SW480 (cell line): ENCODE data around the gene PTPN11.
"Not testable (repeated sequence)": the region's sequence is repeated elsewhere in the genome, so short reads cannot be mapped to it uniquely, and the experiment has no call there.

Source experiments
- DNase-seq: peaks from one replicate; pipeline ENCODE4 v3.0.0-alpha.2; 2016; ENCODE audit warnings: low spot score

PTPN11 gene

DNA sequence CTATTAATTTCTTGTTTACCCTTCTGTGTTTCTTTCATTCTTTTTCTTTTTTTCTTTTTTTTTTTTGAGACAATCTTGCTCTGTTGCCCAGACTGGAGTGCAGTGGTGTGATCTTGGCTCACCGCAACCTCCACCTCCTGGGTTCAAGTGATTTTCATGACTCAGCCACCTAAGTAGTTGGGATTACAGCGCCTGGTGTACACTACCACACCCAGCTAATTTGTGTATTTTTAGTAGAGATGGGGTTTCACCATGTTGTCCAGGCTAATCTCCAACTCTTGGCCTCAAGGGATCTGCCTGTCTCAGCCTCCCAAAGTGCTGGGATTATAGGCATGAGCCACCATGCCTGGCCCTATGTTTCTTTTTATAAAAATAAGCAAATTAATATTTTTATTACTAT lies 29.4 kb downstream of the PTPN11 start:
- not testable (repeated sequence) for DNase-seq

DNA sequence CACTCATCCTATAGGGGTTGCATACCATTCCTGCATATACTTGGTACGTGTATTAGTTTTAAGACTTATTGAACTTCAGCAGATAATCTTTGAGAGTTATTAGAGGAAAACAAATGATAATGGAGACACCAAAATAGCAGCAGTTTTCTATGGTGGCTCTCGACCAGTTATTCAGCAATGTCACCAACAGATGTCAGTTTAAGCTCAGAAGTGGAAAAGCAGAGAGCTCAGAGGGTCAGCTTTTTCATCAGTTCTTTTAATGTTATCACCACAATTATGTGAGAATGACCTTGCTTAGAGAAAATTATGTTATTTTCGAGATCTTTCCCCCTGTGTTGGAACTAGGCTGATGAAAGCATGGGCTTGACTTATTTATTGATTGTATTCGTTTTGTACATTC lies 32.0 kb downstream of the PTPN11 start:
- no peak for DNase-seq

DNA sequence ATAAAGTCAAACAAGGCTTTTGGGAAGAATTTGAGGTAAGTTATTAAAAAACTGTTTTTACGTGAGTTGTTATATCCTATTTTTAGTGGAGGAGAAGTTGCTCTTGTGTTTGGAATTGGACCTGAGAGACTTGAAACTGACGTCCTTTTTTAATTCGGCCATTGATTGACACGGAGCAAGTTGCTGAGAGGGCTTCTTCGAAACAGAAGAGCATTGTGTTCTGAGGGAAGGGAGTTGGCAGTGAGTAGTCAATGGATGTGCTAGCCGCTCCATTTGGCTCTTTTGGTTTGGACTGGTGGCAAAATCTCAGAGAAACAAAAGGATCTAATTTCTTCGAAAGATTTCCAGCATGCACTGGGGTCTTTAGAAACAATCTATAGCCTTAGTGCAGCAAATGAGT lies 37.3 kb downstream of the PTPN11 start:
- DNase-seq: no peak

DNA sequence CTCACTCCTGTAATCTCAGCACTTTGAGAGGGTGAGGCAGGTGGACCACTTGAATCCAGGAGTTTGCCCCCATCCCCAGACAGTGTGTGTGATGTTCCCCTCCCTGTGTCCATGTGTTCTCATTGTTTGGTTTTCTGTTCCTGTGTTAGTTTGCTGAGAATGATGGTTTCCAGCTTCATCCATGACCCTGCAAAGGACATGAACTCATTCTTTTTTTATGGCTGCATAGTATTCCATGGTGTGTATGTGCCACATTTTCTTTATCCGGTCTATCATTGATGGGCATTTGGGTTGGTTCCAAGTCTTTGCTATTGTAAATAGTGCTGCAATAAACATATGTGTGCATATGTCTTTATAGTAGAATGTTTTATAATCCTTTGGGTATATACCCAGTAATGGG lies 38.4 kb downstream of the PTPN11 start:
- not testable (repeated sequence) for DNase-seq

DNA sequence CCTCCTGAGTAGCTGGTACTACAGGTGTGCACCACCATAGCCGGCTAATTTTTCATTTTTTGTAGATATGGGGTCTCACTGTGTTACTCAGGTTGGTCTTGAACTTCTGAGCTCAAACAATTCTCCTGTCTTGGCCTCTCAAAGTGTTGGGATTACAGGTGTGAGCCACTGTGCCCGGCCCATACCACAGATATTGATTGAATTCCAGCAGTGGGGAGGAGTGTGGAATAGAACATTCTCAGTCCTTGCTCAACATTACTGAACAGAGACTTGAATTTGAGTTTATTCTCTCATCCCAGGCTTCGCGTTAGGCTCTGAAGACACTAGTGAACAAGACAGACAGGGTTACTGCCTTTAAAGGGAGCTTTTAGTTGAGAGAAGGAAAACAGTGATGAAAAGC lies 39.6 kb downstream of the PTPN11 start:
- no peak for DNase-seq

DNA sequence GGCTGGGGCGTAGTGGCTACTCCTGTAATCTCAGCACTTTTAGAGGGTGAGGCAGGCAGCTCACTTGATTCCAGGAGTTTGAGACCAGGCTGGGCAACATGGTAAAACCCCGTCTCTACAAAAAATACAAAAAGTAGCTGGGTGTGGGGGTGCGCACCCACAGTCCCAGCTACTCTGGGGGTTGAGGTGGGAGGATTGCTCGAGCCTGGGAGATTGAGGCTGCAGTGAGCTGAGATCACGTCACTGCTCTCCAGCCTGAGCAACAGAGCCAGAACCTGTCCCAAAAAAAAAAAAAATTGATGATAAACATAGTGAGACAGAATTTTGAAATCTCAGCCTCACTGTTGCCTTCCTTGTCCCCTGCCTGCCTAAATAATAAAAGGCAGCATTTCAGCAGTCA lies 40.0 kb downstream of the PTPN11 start:
- no peak for DNase-seq

DNA sequence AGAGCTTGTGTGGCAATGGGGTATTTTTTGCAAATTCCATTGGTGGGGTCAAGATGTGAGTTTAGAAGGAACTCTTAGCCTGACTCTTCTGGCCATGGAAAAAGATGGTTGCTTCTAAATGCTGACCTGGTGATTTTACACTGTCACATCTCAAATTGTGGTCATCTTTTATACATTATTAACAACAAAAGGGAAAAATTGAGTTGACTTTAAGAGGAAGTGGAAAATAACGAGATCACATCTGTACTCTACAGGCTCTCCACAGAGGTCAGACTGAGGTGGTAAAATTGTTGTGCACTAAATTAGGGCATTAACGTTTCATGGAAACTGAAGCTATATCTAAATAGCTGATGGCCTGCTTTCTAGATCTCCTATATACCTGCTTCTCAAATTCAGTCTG lies 44.7 kb downstream of the PTPN11 start:
- no peak for DNase-seq

DNA sequence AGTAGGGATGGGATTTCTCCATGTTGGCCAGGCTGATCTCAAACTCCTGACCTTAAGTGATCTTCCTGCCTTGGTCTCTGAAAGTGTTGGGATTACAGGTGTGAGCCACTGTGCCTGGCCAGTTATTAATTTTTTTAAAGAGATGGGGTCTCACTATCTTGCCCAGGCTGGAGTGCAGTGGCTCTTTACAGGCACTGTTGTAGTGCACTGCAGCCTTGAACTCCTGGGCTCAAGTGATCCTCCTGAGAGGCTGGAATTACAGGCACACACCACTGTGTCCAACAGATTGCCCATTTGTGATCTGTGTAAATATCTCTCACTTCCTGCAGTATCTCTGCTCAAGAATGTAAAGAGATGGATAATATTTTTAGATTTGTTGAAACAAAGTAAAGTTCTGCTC lies 45.9 kb downstream of the PTPN11 start:
- DNase-seq: no peak

DNA sequence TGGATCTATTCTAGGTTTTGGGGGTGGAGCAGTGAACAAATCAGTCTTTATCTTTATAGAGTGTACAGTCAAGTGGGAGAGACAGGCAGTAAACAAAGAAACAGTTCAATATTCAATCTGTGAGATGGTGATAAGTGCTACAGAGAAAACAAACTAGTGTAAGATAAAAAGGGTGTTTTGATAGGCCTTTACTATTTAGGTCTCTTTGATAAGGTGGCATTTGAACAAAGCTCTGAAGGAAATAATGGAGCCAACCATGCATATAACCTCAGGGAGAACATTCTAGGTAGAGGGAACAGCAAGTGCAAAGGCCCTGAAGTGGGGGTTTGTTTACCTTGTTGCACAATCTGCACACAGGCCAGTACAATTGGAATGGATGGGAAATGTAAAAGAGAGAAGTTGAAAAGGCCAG lies 47.3 kb downstream of the PTPN11 start:
- DNase-seq: no peak

DNA sequence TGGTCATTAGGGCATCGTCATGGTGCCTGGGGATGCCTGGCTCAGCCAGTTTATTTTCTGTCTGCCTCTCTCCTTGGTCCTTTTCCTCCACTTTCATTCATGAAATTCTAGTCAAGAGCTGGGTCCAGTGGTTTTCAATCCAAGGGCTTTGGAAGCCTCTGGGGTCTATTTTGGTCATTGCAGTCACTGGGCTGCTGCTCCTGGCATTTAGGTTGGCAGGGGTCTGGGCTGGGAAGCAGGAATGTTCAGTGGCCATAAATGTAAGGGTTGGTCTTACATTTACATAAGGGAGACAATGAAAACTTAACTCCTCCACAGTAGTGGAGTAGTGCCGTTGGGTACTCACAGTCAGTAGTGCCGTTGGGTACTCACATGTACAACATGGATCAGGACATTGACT lies 48.1 kb downstream of the PTPN11 start:
- no peak for DNase-seq

DNA sequence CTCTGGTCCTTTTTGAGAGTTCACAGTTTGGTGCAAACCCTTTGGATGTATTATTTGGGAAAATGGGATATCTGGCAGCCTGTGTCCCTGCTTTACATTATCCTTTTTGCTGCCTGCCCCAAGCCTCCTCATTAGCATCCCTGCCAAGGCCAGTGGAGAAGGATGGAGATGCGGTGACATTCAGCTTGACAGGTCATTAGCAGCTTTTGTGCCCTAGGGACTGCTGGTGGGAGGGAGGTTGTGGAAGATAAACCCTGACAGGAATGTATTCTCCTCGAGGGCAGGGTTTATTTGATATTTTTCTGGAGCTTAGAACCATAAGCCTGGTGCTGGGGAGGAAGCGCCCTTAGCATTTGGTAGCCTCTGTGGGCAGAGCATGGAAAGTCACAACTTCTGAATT lies 49.3 kb downstream of the PTPN11 start:
- DNase-seq: no peak

DNA sequence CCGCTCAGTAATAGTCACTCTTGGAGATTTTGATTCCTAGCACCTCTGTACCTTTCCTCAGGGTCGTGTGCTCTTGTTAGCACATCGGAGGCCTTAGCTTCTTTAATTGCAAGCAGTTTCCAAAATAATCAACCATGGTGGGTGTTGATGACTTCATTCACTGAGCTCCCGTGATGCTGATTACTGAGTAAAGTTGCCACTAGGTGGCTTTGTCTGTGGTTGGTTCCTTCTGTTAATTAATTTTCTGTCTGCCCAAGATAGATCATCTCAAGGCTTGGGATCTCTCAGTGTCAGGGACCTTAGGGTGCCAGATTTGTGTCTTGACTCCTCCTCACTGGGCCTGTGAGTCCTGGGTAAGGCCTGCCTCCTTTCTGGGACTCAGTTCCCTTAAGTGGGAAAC lies 54.3 kb downstream of the PTPN11 start:
- no peak for DNase-seq

DNA sequence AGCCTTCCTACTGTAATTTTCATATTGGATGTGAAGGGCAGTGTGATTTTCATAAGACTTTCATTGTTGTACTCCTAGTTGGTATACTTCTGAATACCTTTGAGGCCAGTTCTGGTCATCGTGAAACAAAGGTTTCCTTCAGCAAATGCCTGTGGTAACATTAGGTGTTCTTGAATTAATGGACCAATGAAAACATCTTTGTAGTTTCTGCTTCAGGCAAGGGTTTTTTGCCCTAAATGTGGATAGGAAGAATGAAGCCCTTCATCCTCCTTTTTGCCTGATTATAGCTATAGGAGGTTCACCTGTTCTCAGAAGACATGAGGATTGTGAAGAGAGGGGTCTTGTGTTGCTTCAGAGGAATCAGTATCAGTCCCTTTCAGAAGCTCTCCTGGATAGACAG lies 60.7 kb downstream of the PTPN11 start:
- no peak for DNase-seq

DNA sequence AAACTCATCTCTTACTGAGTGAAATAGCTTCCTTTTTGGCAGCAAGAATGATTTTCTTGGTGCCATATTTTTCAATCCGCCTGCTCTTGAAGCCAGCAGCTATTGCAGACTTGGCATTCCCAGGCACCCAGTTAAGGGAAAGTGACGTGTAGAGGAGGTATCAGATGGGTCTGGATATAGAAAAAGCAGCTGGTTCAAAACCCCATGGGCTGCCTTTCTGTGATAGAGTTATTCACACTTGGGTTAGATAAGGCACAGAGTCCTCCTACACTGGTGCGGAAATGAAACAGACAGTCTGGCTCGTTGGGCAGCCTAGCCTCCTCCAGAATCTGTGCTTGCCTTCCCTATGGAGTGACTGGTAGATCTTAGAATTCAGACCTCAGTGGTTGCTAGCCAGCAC lies 62.2 kb downstream of the PTPN11 start:
- DNase-seq: no peak

DNA sequence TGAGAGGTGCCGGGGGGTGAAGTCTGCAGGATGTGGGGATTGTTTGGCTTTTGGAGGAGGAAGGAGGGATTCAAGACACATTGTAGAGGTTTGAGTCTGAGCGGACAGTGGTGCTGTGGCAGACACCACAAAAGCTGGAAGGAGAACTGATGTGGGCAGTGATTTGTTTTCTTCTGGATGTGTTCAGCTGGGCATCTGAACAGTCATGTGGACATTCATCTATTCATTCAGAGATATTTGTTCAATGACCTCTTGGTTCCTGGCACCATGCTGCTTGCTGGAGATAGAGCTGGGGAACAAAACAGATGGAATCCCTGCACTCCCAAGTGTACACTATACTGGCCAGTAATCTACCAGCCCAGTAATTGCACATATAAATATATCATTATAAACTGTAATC lies 64.0 kb downstream of the PTPN11 start:
- DNase-seq: no peak

DNA sequence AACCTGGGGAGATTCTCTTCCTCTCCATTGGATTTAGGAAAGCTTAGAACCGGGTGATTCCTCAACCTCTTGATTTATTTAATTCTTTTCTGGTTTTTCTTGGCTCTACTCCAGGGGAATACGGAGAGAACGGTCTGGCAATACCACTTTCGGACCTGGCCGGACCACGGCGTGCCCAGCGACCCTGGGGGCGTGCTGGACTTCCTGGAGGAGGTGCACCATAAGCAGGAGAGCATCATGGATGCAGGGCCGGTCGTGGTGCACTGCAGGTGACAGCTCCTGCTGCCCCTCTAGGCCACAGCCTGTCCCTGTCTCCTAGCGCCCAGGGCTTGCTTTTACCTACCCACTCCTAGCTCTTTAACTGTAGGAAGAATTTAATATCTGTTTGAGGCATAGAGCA lies 67.6 kb downstream of the PTPN11 start:
- DNase-seq: no peak

DNA sequence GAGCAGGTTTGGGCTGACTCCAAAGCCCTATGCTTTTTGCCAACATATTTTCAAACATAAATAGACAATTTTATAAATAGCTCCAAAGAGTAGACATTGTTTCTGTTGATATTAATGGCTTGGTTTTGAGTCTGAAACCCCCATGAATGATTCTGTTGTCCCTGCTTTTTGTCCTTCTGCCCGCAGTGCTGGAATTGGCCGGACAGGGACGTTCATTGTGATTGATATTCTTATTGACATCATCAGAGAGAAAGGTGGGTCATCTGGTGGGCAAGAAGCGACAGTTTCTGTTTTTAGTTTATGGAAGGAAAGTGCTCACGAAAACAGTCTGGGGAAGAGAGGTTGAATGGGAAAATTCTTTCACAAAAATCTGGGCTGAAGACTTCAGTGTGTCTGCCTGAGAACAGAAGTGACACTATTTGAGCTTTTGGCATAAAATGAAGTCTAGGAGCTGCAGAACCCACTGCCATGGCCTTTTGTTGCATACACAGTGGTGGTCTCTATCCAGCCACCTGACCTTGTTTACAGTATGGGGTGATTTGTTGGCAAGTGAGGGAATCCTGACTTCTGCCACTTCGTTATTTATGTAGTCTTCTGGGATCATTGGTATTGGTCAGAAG lies 69.6 kb downstream of the PTPN11 start:
- DNase-seq: no peak

DNA sequence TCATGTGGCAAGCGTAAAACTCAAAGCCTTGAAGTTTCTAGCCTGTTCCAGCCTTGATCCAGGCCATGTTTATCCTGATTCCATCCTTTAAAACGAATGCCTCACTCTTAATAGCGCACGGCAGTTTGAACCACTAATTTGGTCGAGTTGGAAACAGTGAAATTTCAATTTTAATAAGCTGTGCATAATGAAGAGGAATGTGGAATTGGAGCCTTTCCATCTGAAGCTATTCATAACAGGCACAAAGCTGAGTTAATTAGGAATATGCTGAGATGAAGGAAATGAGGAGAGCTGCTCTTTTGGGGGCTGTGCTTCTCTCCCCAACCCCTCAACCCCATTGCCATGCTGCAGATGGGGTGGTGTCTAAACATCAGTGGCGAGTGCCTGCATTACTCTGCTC lies 70.7 kb downstream of the PTPN11 start:
- DNase-seq: no peak

DNA sequence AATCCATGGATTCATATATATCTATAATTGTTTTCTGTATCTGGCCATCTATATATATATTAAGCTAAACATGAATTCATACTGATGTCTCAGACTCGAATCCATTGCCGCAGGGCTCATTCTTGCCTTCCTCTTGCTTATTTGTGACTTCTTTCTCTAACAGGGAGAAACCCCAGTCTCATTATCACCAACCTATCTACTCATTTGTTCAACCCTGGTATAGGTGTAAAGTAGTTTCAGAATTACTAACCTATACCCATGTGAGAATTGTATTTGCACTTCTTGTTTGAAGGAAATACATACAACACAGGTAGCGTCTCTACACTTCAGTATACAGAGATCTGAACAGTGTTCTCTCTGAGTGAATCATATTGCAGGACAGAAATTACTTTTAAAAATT lies 77.7 kb downstream of the PTPN11 start:
- no peak for DNase-seq

DNA sequence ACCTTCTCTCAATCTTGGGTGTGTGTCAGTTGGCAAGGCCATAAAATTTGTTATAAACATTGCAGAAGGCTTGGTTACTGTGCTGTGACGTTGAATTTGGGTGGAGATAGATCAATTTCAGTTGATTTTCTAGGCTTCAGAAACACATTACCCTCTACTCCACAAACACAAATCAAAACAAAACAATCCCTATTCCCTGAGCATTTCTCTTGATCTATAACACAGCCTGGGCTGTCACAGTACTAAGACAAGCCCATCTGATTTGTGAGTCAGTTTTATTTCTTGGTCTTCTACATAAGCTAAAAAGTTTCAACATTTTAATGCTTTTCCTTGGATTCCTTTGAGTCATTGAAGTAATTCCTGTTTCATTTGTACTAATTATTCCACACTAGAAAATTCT lies 79.8 kb downstream of the PTPN11 start:
- no peak for DNase-seq

DNA sequence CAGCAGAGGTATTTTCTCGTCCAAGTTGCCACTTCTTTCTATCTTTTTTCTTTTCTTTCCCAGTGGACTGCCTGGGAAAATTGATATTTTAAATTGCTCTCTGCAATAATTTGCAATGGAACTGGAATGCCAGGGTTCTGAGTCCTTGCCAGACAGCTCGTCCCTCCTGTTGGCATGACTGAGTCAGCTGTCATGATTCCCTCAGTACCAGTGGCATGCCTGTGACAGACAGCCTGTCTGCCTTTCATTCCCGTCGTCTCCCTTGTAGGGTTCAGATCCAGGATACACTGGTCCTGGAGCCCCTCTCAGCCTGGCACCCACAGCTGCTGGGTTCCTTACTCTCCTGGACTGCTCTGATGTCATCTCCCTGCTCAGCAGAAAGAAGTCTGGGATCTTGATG lies 84.8 kb downstream of the PTPN11 start:
- no peak for DNase-seq

DNA sequence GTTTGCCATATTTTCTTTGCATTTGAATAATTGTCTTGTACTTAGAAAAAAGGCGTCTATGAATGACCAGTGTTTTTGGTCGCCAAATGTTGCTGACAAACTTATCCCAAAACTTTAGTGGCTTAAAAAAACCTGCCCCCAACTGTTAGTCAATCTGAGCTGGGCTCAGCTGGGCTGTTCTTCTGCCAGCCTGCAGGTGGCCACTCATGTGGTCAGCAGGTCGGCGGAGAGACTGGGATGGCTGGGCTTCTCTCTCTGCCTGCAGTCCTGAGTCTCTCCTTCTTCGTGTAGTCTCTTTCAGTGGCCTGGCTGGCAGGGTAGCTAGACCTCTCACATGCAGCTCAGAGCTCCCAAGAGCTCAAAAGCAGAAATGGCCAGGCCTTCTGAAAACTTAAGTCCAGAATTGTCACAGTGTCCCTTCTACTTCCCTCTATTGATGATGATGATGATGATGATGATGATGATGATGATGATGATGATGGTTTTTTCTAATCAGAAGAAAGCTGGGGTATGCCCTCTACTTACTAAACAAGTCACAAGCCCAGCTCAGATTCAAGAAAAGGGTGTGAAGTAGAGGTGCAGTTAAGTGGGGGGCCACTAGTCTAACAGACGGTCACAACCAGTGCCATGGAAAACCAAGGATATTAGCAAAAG lies 87.9 kb downstream of the PTPN11 start:
- DNase-seq: no peak

DNA sequence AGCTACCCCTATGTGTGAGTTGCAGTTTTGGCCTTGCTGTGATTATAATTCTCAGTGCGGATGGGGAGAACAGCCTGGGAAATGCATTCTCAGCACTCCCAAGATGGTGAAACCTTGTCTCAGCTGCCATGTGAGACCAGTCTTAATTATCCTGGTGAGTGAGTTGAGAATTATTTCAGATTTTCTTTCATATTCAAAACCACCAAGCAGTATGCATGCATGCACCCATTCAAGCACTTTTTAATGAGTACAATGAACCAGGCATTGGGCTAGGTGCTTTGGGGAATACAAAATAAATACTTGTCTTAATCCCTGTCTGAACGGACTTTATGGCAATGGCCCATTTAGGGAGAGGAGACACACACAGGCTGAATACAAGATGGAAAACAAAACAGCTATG lies 94.7 kb downstream of the PTPN11 start:
- no peak for DNase-seq

DNA sequence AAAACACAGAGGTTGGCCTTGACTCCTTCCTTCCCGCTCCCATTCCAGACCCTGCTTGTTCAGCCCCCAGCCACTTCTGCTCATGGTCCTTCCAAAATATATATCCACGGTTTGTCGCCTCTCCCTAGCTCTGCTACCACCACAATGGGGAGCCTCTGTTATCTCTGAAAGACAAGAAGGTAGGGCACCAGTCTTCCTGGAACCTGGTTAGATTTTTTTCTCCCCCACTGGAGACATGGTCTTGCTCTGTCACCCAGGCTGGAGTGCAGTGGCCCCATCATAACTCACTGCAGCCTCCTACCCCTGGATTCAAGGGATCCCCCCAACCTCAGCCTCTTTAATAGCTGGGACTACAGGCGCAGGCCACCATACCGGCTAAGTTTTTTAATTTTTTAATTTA lies 95.7 kb downstream of the PTPN11 start:
- DNase-seq: no peak
